ENCODE measurements around the gene FRMD1. TPM values are rescaled to one million over a fixed set of nuclear protein-coding genes. Genes with fewer than 3 reads are reported as not detected.

The FRMD1 gene
- total and polyA plus RNA-seq, 2 experiments from 2014 or later, result 0.07 TPM; not detected in 1

- no peaks in the 10 kb centered on the region for H3K9me2 ChIP-seq (replicated peaks; ENCODE audit: insufficient read depth)
- H3K4me1 ChIP-seq (ENCODE audit: insufficient read depth), result no peaks in the 10 kb centered on the region
- H3K27me3 ChIP-seq, result no peaks in the 10 kb centered on the region
- H4K20me1 ChIP-seq (ENCODE audit: insufficient read depth, poor library complexity, severe bottlenecking), result no peaks in the 10 kb centered on the region
- H2AFZ ChIP-seq, result no peak overlapping the region
- DNase-seq (ENCODE audit: low spot score), result no peak
- no peaks in the 10 kb centered on the region for H3K9me3 ChIP-seq (ENCODE audit: low read depth)
- WGBS (ENCODE audit: low lambda C conversion rate, missing lambda C conversion rate), result 92% methylated on average over 13 of the region's 24 CpGs
- no peak overlapping the region for H3K27ac ChIP-seq
- no peak overlapping the region for H3K4me2 ChIP-seq
- TF ChIP-seq EZH2phosphoT487 (IDR thresholded peaks at IDR 0.05; ENCODE audit: low read depth, severe bottlenecking, unreplicated experiment), result no peak
- TF ChIP-seq CTCF (IDR thresholded peaks at IDR 0.05; ENCODE audit: poor library complexity), result no peak
- TF ChIP-seq EZH2 (IDR thresholded peaks at IDR 0.05; ENCODE audit: borderline replicate concordance), result no peak
- H3K4me3 ChIP-seq, result no peak overlapping the region
- no peaks in the 10 kb centered on the region for H3K79me2 ChIP-seq
- no peaks in the 10 kb centered on the region for H3K36me3 ChIP-seq (replicated peaks; ENCODE audit: insufficient read depth, low read depth)
These were observed 11.8 kb downstream of the FRMD1 start for GRCh38 chr6:168067081-168067759.

GRCh38 chr6:168064226-168064807, 14.7 kb downstream of the FRMD1 start:
- Histone ChIP-seq H3K4me3 (no peak overlapping the region), H3K27ac (no peak overlapping the region), H3K4me2 (no peak overlapping the region), H3K9me3 (ENCODE audit: low read depth) (no peaks in the 10 kb centered on the region), H4K20me1 (ENCODE audit: insufficient read depth, poor library complexity, severe bottlenecking) (no peaks in the 10 kb centered on the region), H3K4me1 (ENCODE audit: insufficient read depth) (no peaks in the 10 kb centered on the region), H3K9me2 (replicated peaks; ENCODE audit: insufficient read depth) (no peaks in the 10 kb centered on the region), H3K79me2 (no peaks in the 10 kb centered on the region), H3K27me3 (no peaks in the 10 kb centered on the region), H2AFZ (no peak overlapping the region), H3K36me3 (replicated peaks; ENCODE audit: insufficient read depth, low read depth) (no peaks in the 10 kb centered on the region)
- no peak for TF ChIP-seq CTCF (IDR thresholded peaks at IDR 0.05; ENCODE audit: poor library complexity)
- no peak for TF ChIP-seq EZH2 (IDR thresholded peaks at IDR 0.05; ENCODE audit: borderline replicate concordance)
- no peak for TF ChIP-seq EZH2phosphoT487 (IDR thresholded peaks at IDR 0.05; ENCODE audit: low read depth, severe bottlenecking, unreplicated experiment)
- WGBS (ENCODE audit: low lambda C conversion rate, missing lambda C conversion rate), result 94% methylated on average over 11 of the region's 11 CpGs
- DNase-seq (ENCODE audit: low spot score), result no peak

GRCh38 chr6:168063431-168063830, 15.6 kb downstream of the FRMD1 start:
- H3K79me2 ChIP-seq, result no peaks in the 10 kb centered on the region
- H3K4me1 ChIP-seq (ENCODE audit: insufficient read depth), result no peaks in the 10 kb centered on the region
- H3K9me2 ChIP-seq (replicated peaks; ENCODE audit: insufficient read depth), result no peaks in the 10 kb centered on the region
- no peak for TF ChIP-seq CTCF (IDR thresholded peaks at IDR 0.05; ENCODE audit: poor library complexity)
- TF ChIP-seq EZH2 (IDR thresholded peaks at IDR 0.05; ENCODE audit: borderline replicate concordance), result no peak
- no peak for TF ChIP-seq EZH2phosphoT487 (IDR thresholded peaks at IDR 0.05; ENCODE audit: low read depth, severe bottlenecking, unreplicated experiment)
- H3K27ac ChIP-seq, result no peak overlapping the region
- H3K4me2 ChIP-seq, result no peak overlapping the region
- DNase-seq (ENCODE audit: low spot score), result no peak
- H3K36me3 ChIP-seq (replicated peaks; ENCODE audit: insufficient read depth, low read depth), result no peaks in the 10 kb centered on the region
- no peak overlapping the region for H2AFZ ChIP-seq
- no peak overlapping the region for H3K4me3 ChIP-seq
- WGBS (ENCODE audit: low lambda C conversion rate, missing lambda C conversion rate), result 97% methylated on average over 13 of the region's 13 CpGs
- no peaks in the 10 kb centered on the region for H3K9me3 ChIP-seq (ENCODE audit: low read depth)
- H3K27me3 ChIP-seq, result no peaks in the 10 kb centered on the region
- no peaks in the 10 kb centered on the region for H4K20me1 ChIP-seq (ENCODE audit: insufficient read depth, poor library complexity, severe bottlenecking)

Measured in hepatocyte (in vitro differentiated cells).